CD4-positive, alpha-beta T cell treated with Interleukin-10 for 1 hour (primary cell): Measurements from ENCODE around the gene YEATS2.
A peak's percentile ranks its signal among the peaks of the same experiment; 100 is the strongest.
"Not testable (repeated sequence)": the region's sequence is repeated elsewhere in the genome, so short reads cannot be mapped to it uniquely, and the experiment has no call there.

Experiments
- DNase-seq: peaks from one replicate; pipeline ENCODE4 v3.0.0-alpha.2; 2020

YEATS2 gene

DNA sequence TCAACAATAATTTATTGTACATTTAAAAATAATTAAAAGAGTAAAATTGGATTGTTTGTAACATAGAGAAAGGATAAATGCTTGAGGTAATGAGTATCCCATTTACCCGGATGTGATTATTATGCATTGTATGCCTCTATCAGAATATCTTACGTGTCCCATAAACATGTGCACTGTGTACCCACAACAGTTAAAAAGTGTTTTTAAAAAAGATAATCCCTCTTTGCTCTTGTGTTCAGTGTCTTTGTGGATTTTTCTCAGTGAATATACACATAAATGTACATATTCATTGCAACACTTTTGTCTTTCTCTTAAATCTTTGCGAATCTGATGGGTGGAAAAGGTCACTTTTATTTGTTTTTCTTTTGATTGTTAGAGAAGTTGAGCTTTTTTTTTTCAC lies 20.4 kb downstream of the YEATS2 start:
- DNase-seq = no peak

DNA sequence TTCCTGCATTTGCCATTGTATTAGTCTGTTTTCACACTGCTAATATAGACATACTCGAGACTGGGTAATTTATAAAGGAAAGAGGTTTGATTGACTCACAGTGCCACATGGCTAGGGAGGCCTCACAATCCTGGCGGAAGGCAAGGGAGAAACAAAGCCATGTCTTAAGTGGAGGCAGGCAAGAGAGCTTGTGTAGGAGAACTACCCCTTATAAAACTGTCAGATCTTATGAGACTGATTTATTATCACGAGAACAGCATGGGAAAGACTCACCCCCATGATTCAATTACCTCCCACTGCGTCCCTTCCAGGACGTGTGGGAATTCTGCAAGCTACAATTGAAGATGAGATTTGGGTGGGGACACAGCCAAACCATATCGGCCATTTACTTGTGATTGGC lies 27.8 kb downstream of the YEATS2 start:
- DNase-seq = no peak

- DNase-seq = no peak
Observed at GRCh38 chr3:183728204-183728603, 30.6 kb downstream of the YEATS2 start.

GRCh38 chr3:183730361-183730760 lies 32.8 kb downstream of the YEATS2 start:
- no peak for DNase-seq

- DNase-seq = no peak
Observed at GRCh38 chr3:183731611-183732010, 34.0 kb downstream of the YEATS2 start.

DNA sequence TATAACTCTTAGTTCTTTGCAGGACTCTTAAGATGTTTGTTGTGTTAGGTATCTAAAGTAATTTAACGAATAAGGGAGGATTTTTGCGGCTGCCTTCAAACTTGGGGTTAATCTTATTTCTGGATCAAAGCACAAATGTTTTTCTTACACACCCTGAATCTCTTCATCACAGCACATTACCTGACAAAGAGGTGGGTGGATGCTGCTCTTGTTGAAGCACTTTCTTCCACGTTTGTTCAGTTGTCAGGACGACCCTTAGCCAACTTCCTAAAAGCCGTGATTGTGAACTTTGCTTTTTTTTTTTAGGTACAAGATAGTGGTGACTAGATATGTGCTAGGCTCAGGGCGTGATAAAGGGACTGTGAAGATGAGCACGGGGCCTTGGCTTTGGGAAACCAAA lies 36.0 kb downstream of the YEATS2 start:
- no peak for DNase-seq

GRCh38 chr3:183734750-183735494 lies 37.3 kb downstream of the YEATS2 start:
- no peak for DNase-seq

- DNase-seq = no peak
Observed at GRCh38 chr3:183737116-183737515, 39.5 kb downstream of the YEATS2 start.

DNA sequence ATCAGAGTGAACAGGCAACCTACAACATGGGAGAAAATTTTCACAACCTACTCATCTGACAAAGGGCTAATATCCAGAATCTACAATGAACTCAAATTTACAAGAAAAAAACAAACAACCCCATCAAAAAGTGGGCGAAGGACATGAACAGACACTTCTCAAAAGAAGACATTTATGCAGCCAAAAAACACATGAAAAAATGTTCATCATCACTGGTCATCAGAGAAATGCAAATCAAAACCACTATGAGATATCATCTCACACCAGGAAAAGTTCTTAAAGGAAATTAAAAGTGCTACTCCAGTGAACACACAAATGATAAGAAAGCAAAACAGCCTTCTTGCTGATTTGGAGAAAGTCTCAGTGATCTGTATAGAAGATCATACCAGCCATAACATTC lies 42.6 kb downstream of the YEATS2 start:
- not testable (repeated sequence) for DNase-seq

GRCh38 chr3:183743231-183743630 lies 45.6 kb downstream of the YEATS2 start:
- no peak for DNase-seq

- no peak for DNase-seq
Observed at GRCh38 chr3:183745300-183746098, 47.9 kb downstream of the YEATS2 start.

DNA sequence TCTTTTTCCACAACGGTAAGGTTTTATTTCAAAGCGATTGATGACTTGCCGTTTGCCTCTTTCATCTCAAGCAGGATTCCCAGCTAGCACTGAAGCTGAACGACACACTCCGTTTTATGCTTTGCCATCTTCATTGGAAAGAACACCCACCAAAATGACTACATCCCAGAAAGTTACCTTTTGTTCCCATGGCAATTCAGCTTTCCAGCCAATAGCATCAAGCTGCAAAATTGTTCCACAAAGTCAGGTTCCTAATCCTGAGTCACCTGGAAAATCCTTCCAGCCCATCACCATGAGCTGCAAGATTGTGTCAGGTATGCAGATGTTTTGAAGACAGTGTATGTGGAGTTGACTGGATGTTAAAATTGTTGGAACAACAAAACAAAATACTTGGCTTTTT lies 56.5 kb downstream of the YEATS2 start:
- no peak for DNase-seq

DNA sequence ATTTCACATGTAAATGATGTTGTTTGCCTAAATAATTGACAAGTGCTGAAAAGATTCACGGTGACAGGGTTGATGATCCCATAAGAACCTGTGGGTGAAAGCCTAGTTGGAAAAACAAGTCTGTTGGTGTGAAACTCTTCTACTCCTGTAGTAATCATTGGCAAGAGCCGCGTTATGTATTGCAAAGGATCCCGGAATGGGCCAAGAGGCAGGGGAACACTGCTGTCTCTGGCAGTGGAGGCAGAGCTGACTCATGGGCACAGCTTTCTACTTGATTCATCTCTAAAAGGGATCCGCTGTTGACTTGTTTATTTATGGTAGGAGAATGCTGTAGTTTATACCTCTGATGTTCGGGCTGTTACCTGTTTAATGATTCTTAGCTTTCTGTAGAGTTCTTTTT lies 64.7 kb downstream of the YEATS2 start:
- no peak for DNase-seq

DNA sequence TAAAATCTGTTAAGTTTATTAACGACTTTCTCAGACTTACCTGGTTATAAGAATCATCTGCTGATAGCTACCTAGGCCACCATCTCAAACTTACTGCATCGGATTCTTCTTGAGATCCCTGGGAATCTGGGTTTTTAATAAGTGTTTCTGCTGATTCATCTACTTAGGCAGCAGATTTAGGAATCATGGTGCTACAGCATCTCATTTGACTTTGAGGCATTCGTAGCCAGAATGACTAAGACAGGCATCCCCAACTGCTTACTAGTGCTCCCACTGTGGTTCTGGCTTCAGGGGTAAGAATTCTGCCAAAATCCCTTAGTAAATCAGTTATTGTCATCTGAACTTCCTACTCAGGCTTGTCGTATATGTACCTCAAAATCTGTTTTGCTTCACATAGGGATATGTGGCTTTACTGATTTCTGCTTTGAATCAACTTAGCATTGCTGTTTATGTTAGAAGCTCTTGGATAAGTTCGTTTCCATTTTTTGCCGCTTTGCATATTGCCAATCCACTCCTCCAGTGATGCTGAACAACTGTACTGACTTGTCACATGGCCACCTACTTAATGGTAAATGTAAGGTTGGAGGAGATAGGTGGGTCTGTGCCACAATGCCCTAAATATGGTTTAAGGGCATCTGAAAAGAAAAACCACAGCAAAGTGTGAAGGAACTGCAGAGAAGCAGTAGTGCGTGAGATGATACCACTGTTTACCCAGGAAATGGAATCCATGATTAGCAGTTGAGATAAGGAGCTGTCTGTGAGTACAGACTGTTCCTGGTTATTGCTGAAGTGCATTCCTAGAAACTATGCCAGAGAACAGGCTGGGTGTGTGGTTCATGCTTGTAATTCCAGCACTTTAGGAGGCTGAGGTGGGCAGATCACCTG lies 67.5 kb downstream of the YEATS2 start:
- no peak for DNase-seq

DNA sequence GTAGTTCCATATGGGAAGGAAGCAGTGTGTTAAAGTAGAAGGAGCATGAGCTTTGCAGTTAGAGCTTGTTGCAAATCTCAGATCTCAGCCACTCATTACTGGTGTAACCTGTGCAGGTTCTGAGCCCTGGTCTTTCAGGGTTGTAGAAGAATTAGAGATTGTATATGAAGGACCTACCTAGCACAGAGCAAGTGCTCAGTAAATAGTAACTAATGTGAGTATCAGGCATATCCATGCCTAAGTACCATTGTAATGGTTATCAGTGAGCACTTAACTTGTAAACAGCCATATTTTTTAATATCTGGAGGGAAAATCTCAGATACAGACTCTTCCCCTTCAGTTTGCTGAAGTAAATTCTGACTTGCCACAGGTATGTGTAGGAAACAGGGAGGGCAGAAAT lies 68.5 kb downstream of the YEATS2 start:
- DNase-seq = no peak

GRCh38 chr3:183766745-183767606 lies 69.4 kb downstream of the YEATS2 start:
- peak; percentile 78 for DNase-seq

DNA sequence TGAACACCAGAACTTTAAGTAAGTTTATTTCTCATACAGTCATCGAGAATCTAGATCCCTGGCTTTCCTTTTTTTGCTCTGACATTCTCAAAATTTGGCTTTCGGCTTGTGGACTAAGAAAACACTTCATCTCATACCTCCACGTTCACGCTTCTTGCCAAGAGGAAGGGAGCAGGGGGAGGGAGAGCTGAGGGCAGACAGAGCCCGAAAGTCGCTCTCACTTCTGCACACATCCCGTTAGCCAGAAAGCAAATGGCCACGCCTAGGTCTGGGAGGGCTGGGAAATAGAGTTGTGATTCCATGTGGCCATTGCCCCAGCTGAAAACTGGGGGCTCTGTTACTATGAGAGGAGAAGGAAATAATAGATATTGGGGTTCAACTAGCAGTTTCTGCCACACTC lies 70.5 kb downstream of the YEATS2 start:
- no peak for DNase-seq

DNA sequence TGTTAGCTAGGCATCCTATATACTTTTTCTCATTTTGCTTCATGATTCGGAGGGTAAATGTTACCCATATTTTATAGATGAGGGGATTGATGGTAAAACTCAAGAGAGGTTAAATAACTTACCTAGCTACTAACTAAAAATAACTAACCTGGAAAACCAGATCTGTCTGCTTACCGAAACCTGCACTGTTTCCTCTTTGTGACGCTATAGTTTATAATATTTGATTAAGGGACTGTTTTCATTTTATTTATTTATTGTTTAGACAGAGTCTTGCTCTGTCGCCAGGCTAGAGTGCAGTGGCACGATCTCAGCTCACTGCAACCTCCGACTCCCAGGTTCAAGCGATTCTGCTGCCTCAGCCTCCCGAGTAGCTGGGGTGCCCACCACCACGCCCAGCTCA lies 71.9 kb downstream of the YEATS2 start:
- no peak for DNase-seq

DNA sequence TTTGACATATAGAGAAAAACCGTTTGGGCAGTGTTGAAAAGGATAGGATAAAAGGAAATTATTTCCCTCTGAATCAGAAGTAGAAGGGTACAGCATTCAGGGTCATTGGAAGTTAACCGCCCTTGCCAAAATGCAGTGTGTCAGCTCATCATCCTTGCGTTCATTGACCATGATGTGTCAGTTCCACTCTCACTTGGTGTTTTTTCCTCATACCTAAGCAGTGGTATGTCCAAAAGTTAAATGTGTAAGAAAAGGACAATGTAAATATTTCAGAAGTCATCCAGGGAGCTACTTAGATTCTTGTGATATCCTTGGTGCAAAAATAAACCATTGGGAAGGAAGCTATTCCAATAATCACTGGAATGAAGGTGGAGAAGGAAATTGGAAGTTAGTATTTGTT lies 77.0 kb downstream of the YEATS2 start:
- DNase-seq = no peak

GRCh38 chr3:183775781-183776180 lies 78.2 kb downstream of the YEATS2 start:
- no peak for DNase-seq

- DNase-seq = not testable (repeated sequence)
Observed at GRCh38 chr3:183776451-183776850, 78.9 kb downstream of the YEATS2 start.

DNA sequence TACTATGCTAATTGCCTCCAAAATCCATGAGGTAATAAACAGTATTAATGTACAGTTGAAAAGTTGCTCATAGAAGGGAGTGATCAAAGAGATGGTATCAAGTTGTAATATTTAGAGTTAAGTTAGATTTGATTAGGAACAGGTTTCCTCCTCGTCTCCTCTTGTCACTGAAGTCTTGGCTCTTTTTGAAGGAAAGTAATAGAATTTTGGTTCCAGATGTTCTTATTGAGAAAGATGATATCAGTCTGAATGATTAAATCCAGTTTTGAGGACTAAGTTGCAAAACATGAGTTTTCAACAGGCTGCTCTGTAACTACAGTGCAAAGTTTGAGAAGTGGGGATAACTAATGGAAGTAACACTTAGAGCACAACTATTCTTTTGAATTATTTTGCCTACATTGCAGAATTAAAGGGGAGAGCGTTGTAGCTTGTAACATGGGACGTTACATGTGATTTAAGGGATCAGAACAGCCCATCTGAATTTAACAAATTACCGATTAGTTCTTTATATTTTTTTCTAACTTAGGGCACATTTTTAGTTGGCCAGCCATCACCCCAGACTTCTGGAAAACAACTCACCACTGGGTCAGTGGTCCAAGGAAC lies 79.5 kb downstream of the YEATS2 start:
- no peak for DNase-seq
